Testis (tissue), 2 donors: ENCODE results near the gene KLHDC4.

Source experiments
- POLR2A ChIP-seq: fragments of 450-650 bp; IDR thresholded peaks from one replicate; pipeline ENCODE4 v1.6.1; 2017; ENCODE audit warnings: antibody characterized with exemption, mild to moderate bottlenecking, moderate library complexity
- TF ChIP-seq, protein P1 (sequence below), 3 experiments: fragments of 450-650 bp in 2 of 3; fragments of 200-600 bp in 1 of 3; sonication (generic) in 1 of 3; IDR thresholded peaks; one replicate each; pipeline ENCODE4 v1.5.1; 2016 to 2019; ENCODE audit warnings: antibody characterized with exemption in 3 of 3, mild to moderate bottlenecking in 2 of 3, moderate library complexity in 1 of 3

DNA sequence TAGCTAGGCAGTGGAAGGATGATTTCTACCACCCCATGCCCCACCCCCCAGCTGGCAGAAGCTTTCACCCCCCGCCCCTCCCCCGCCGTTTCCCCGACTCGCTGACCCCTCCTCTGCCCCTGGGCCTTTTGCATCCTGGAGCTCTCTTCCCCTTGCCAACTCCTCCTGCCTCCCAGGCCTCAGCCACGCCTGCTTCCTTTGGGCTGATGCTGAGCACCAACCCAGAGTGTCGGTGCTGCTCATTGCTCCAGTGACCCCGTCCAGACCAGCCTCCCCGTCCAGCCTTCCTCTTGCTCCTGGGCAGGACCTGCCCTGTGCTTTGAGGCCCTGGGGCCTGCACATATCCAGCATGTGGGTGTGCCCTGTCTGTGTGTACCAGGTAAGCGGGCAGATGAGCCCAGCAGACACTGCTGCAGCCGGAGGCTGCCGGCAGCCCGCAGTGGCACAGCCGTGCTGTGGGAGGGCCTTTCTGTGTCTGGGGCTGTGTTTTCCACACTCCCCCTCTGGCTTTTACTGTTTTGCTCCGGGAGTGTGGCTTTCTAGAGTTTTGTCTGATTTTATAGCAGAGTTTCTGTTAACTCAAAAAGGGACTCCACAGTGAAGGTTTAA is 90.6 kb downstream of the KLHDC4 start:
- TF ChIP-seq, protein P1, sequence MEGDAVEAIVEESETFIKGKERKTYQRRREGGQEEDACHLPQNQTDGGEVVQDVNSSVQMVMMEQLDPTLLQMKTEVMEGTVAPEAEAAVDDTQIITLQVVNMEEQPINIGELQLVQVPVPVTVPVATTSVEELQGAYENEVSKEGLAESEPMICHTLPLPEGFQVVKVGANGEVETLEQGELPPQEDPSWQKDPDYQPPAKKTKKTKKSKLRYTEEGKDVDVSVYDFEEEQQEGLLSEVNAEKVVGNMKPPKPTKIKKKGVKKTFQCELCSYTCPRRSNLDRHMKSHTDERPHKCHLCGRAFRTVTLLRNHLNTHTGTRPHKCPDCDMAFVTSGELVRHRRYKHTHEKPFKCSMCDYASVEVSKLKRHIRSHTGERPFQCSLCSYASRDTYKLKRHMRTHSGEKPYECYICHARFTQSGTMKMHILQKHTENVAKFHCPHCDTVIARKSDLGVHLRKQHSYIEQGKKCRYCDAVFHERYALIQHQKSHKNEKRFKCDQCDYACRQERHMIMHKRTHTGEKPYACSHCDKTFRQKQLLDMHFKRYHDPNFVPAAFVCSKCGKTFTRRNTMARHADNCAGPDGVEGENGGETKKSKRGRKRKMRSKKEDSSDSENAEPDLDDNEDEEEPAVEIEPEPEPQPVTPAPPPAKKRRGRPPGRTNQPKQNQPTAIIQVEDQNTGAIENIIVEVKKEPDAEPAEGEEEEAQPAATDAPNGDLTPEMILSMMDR (IDR thresholded peaks at IDR 0.05): no peak
- TF ChIP-seq POLR2A: no peak
